ENCODE results near the gene DAZAP1.
A peak's percentile ranks its signal among the peaks of the same experiment; 100 is the strongest.

DAZAP1 gene

DNA sequence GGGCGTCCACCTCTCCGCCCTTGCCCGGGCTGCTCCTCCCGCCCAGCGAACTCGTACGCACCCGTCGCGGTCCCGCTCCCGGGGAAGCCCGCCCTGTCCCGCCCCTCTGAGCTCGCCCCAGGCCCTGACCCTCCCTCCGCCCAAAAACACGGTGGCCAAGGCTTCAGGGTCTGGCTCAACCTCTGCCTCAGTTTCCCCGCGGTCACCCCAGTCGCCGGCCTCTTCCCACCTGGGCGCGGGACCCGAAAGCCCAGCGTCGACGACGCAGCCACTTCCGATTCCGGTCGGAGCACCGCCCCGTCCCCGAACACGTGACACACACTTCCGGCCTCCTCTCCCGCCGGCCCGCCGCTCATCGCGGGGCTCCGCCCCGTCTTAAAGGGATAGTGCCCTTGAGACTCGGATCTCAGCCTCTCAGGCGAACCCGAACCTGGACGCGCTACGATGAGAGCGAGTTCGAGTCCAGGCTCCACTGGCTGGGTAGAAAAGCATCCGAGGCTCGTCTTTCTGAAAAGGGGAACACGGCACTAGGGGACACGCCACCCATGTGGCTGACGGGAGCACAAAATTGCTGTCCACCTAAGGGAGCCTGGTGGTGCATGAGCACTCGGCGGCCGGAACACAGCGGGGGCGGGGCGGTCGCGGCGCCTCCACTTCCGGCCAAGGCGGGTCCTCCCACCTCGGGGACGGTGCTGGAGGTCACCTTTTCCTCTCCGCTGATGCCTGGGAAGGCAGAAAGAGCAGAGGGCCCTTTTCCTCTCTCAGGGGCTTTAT, 71.7 kb downstream of the DAZAP1 start, which contains the start of gene C19orf25:
TSS of gene C19orf25 (minus strand) at position 282 of the 774 bp plus-strand sequence. CDS start 312 bp downstream, outside the sequence.
- H2AFZ ChIP-seq (ENCODE audit: low read depth, low read length, severe bottlenecking): peak within 1 kb of the TSS; percentile 91
- peaks cover 7% of the 10 kb centered on the region; the same call in 1 of the 2 replicates for H3F3A ChIP-seq (ENCODE audit: insufficient read depth)
- H3K9me2 ChIP-seq (replicated peaks; ENCODE audit: insufficient read depth, low read length): no peaks in the 10 kb centered on the region
- no peaks in the 10 kb centered on the region for H3K9me3 ChIP-seq (ENCODE audit: insufficient read depth, low read length)
- H3K36me3 ChIP-seq (ENCODE audit: low read length): no peaks in the 10 kb centered on the region
- no peaks in the 10 kb centered on the region for H4K20me1 ChIP-seq (ENCODE audit: low read depth, low read length)
- H3K9ac ChIP-seq (ENCODE audit: low read length): peak within 1 kb of the TSS; percentile 90
- no peaks in the 10 kb centered on the region for H3K27me3 ChIP-seq (ENCODE audit: low read length)
- TF ChIP-seq, protein P1, sequence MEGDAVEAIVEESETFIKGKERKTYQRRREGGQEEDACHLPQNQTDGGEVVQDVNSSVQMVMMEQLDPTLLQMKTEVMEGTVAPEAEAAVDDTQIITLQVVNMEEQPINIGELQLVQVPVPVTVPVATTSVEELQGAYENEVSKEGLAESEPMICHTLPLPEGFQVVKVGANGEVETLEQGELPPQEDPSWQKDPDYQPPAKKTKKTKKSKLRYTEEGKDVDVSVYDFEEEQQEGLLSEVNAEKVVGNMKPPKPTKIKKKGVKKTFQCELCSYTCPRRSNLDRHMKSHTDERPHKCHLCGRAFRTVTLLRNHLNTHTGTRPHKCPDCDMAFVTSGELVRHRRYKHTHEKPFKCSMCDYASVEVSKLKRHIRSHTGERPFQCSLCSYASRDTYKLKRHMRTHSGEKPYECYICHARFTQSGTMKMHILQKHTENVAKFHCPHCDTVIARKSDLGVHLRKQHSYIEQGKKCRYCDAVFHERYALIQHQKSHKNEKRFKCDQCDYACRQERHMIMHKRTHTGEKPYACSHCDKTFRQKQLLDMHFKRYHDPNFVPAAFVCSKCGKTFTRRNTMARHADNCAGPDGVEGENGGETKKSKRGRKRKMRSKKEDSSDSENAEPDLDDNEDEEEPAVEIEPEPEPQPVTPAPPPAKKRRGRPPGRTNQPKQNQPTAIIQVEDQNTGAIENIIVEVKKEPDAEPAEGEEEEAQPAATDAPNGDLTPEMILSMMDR (IDR thresholded peaks at IDR 0.05; ENCODE audit: insufficient read depth, low read length, poor library complexity, severe bottlenecking): no peak
- no peak for TF ChIP-seq EZH2phosphoT487 (conservative IDR thresholded peaks at IDR 0.05; ENCODE audit: low read length)
- peak within 1 kb of the TSS; percentile 73 for H3K4me2 ChIP-seq (ENCODE audit: low read depth, low read length, poor library complexity, severe bottlenecking)
- H3K4me3 ChIP-seq (ENCODE audit: insufficient read depth, low read length, poor library complexity, severe bottlenecking): peak within 1 kb of the TSS; percentile 95
- H3K27ac ChIP-seq (ENCODE audit: low read depth, low read length): peak within 1 kb of the TSS; percentile 74
- peaks cover 20% of the 10 kb centered on the region for H3K79me2 ChIP-seq (ENCODE audit: insufficient read depth, low read length)

DNA sequence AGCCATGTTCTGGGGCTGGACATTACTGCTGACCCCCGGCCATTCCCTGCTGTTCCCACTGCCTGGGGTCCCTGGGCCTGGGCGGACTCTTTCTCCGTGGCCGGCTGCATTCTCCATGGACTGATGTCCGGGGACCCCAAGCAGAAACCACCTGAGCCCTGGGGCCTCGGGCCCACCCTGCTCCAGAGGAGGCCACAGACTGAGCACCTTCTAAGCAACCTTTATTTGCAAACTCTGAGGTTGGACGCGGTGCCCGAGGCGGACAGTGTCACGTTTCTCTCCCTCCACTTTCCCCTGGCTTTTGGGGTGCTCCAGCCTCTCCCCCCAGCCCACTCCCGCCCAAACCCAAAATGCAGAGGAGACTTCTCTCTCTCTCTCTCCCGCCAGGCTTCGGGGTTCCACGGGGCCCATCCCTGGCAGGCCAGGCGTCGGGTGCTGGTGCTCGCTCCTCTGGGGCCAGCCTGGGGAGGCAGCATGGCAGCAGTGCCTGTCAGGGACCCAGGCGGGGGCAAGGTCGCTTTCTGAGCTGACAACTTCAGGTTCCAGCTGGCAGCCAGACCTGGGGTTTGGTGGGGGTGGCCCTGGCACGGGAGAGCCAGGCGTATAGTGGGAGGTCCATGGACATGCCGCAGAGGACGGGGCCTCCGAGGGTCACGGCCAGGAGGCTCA, 74.0 kb downstream of the DAZAP1 start:
- H3K9ac ChIP-seq (ENCODE audit: low read length): no peak overlapping the region
- no peaks in the 10 kb centered on the region for H3K9me3 ChIP-seq (ENCODE audit: insufficient read depth, low read length)
- H2AFZ ChIP-seq (ENCODE audit: low read depth, low read length, severe bottlenecking): no peak overlapping the region
- H3K79me2 ChIP-seq (ENCODE audit: insufficient read depth, low read length): peaks cover 16% of the 10 kb centered on the region
- H4K20me1 ChIP-seq (ENCODE audit: low read depth, low read length): no peaks in the 10 kb centered on the region
- H3K36me3 ChIP-seq (ENCODE audit: low read length): no peaks in the 10 kb centered on the region
- H3K4me3 ChIP-seq (ENCODE audit: insufficient read depth, low read length, poor library complexity, severe bottlenecking): no peak overlapping the region
- H3K27ac ChIP-seq (ENCODE audit: low read depth, low read length): no peak overlapping the region
- TF ChIP-seq EZH2phosphoT487 (conservative IDR thresholded peaks at IDR 0.05; ENCODE audit: low read length): no peak
- H3K4me2 ChIP-seq (ENCODE audit: low read depth, low read length, poor library complexity, severe bottlenecking): no peak overlapping the region
- H3F3A ChIP-seq (ENCODE audit: insufficient read depth): peaks cover 7% of the 10 kb centered on the region; the same call in 1 of the 2 replicates
- H3K9me2 ChIP-seq (replicated peaks; ENCODE audit: insufficient read depth, low read length): no peaks in the 10 kb centered on the region
- H3K27me3 ChIP-seq (ENCODE audit: low read length): no peaks in the 10 kb centered on the region

GRCh38 chr19:1481893-1482360, 74.5 kb downstream of the DAZAP1 start:
- no peak overlapping the region for H3K4me3 ChIP-seq (ENCODE audit: insufficient read depth, low read length, poor library complexity, severe bottlenecking)

More at GRCh38 chr19:1481893-1482360, 74.5 kb downstream of the DAZAP1 start:
- Histone ChIP-seq H3K4me2 (ENCODE audit: low read depth, low read length, poor library complexity, severe bottlenecking) (no peak overlapping the region), H3K9me2 (replicated peaks; ENCODE audit: insufficient read depth, low read length) (no peaks in the 10 kb centered on the region), H3K36me3 (ENCODE audit: low read length) (no peaks in the 10 kb centered on the region), H3K9me3 (ENCODE audit: insufficient read depth, low read length) (no peaks in the 10 kb centered on the region), H4K20me1 (ENCODE audit: low read depth, low read length) (no peaks in the 10 kb centered on the region), H3F3A (ENCODE audit: insufficient read depth) (peaks cover 7% of the 10 kb centered on the region; the same call in 1 of the 2 replicates), H3K27ac (ENCODE audit: low read depth, low read length) (no peak overlapping the region), H3K79me2 (ENCODE audit: insufficient read depth, low read length) (peaks cover 15% of the 10 kb centered on the region), H3K27me3 (ENCODE audit: low read length) (no peaks in the 10 kb centered on the region), H3K9ac (ENCODE audit: low read length) (no peak overlapping the region), H2AFZ (ENCODE audit: low read depth, low read length, severe bottlenecking) (no peak overlapping the region)
- no peak for TF ChIP-seq EZH2phosphoT487 (conservative IDR thresholded peaks at IDR 0.05; ENCODE audit: low read length)
- TF ChIP-seq, protein P1 (IDR thresholded peaks at IDR 0.05; ENCODE audit: insufficient read depth, low read length, poor library complexity, severe bottlenecking): no peak
